HCT116 (cell line): ENCODE data around the gene CSNK2B.

Source experiments
- CEBPB ChIP-seq: IDR thresholded peaks from 2 replicates; pipeline ENCODE4 v1.6.1; 2012; ENCODE audit warnings: low read depth
- EZH2 ChIP-seq: fragments of 200-600 bp; sonication (generic); IDR thresholded peaks from 2 replicates; pipeline ENCODE4 v1.6.1; 2017; ENCODE audit warnings: antibody characterized with exemption, mixed run types
- YY1 ChIP-seq: IDR thresholded peaks from 2 replicates; pipeline ENCODE4 v1.6.1; 2011; ENCODE audit warnings: low read length, low read depth, moderate library complexity, mild to moderate bottlenecking; ENCODE audit not compliant: insufficient replicate concordance; ENCODE audit errors: extremely low read depth
- ZFX ChIP-seq: fragments of 450-650 bp; IDR thresholded peaks from 2 replicates; pipeline ENCODE4 v1.6.1; 2017
- TF ChIP-seq, protein P1 (sequence below), 3 experiments: fragments of 200-600 bp in 1 of 3; sonication (generic) in 1 of 3; IDR thresholded peaks in 2 of 3; conservative IDR thresholded peaks in 1 of 3; 2 replicates each; pipeline ENCODE4 v1.5.1; 2012 to 2017; ENCODE audit warnings: low read depth in 2 of 3, low read length in 2 of 3, antibody characterized with exemption in 1 of 3, borderline replicate concordance in 1 of 3, control low read depth in 1 of 3, mild to moderate bottlenecking in 1 of 3, mixed read lengths in 1 of 3, mixed run types in 1 of 3, moderate library complexity in 1 of 3; ENCODE audit not compliant: insufficient read depth in 1 of 3

DNA sequence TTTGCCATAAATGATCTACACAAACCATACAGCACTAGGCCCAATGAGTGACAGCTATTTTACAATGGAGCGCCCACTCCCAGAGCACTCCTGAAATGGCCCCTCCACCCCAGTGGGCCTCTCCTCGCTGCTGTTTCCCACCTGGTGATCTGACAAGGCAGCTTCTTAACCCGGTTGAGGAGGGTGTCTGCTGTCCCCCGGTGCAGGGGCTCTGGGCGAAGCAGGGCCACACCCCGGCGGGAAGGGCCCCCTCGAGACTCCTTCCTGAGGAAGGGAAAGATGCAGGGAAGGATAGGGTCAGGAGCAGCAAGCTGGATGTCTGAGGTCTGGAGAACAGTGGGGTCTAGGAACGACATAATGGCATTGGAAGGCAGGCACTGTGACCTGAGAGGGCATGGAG lies 27.0 kb downstream of the CSNK2B start:
- TF ChIP-seq, protein P1, sequence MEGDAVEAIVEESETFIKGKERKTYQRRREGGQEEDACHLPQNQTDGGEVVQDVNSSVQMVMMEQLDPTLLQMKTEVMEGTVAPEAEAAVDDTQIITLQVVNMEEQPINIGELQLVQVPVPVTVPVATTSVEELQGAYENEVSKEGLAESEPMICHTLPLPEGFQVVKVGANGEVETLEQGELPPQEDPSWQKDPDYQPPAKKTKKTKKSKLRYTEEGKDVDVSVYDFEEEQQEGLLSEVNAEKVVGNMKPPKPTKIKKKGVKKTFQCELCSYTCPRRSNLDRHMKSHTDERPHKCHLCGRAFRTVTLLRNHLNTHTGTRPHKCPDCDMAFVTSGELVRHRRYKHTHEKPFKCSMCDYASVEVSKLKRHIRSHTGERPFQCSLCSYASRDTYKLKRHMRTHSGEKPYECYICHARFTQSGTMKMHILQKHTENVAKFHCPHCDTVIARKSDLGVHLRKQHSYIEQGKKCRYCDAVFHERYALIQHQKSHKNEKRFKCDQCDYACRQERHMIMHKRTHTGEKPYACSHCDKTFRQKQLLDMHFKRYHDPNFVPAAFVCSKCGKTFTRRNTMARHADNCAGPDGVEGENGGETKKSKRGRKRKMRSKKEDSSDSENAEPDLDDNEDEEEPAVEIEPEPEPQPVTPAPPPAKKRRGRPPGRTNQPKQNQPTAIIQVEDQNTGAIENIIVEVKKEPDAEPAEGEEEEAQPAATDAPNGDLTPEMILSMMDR (IDR thresholded peaks at IDR 0.05 in 2 of 3, conservative IDR thresholded peaks at IDR 0.05 in 1 of 3; ENCODE audit: borderline replicate concordance in 1 of 3, insufficient read depth in 1 of 3, low read depth in 2 of 3, low read length in 2 of 3), result no peak
- no peak for TF ChIP-seq YY1
- no peak for TF ChIP-seq EZH2
- TF ChIP-seq ZFX, result no peak
- TF ChIP-seq CEBPB, result no peak
